Activated effector memory CD4-positive, alpha-beta T cell treated with Interleukin-2 at 50 U/mL for 16 hours (primary cell): ENCODE measurements around the gene GNB1L.

Experiments used
- DNase-seq: peaks from one replicate; pipeline ENCODE4 v3.0.0-alpha.2; 2020

GNB1L gene

DNA sequence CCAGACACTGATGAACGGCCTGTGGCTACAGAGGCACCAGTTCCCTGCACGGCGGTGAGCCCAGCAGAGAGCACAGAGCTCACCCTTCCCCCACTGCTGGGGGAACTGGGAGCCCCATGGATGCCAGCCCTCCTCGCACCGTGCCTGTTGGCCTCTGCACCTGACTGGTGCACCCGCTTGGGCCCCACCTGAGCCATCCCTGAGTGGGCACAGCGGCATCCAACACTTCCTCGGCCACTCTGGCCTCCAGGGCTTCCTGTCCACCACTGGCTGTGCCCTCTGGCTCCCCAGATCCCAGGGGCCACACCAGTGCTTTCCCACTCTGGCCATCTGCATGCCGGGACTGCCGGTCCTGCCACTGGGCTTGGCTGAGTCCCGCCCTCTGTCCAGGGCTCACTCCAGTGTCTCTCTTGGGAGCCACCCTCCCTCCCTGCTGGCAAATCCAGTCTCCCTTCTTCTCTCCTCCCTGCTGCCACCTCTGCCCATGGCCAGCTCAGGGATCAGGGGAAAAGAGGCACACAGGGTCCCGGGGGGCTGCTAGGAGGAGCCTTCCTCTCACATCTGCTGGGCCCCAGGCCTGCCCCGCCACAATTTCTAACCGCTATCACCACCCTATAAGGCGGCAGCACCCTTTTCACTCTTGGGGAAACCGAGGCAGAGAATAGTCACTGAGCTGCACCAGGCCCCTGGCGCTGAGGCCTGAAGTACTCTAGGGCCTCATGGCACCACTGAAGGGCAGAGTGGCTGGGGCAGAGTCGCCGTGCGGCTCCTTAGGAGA is 33.0 kb downstream of the GNB1L start:
- DNase-seq: no peak

DNA sequence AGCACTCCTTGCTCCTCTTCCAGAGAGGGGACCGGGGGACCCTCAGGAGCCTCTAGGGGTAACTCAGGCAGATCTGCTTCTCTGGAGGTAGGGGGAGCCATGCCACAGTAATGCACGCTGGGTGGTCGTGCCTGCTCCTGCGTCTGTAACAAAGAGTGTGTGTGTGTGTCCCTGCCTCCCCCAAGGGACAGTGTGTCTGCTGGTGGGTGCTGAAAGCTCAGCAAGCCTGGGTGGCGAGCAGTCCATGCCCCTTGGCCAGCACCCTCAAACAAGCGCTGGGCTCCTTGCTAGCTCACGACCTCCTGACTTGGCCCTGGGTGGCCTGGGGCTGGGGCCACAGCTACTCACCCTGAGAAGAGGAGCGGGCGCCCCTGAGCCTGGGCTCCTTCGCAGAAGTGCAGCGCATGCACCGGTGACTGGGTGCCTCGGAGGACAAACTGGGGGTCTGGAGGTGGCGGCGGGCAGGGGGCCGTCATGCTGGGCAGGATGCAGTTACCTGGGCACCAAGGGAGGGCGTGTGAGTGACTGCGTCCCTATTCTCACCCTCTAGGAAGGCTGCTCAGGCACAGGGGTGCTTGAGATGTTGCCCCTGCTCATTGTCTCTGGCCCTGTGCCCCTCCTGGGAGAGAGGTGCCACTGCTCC is 33.7 kb downstream of the GNB1L start:
- no peak for DNase-seq

DNA sequence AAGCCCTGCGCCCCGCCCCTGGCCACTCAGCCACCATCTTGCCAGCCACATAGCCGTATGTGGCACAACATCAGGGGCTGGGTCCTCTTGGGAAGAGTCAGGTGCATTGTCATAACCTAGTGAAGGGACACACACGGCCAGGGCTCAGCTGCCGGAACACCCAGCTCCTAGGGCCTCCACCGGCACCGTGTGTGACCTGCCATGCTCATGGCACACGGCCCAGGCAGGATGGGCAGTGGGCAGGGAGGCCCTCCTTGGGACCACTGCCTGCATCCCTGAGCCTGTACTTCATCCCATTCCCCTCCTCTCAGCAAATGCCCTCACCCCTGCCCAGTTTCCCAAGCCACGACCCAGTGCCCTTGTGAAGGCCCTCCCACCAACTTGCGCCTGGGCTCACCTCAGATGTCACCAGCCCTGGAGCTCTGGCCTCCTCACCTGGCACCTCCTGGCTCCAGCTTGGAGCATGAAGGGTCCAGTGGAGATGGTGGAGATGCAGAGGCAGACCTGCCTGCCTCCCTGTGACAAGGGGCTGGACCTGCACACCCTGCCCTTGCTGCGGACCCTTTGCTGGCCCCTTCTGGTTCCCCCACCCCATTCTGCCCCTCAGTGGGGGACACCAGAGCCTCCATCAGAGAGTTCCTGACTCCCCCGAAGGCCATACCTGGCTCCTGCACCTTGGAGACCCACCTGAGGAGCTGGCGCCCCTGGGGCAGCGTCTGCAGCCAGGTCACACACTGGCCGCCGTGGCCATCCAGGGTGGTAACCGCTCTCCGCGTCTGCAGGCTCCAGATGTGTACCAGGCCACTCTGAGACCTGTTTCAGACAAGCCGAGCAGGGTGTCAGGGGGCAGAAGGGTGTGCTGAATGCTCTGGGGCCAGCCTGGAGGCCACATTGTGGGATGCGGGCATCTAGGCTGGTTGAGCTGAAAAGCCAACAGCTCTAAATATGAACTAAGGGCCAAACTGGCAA is 34.5 kb downstream of the GNB1L start:
- no peak for DNase-seq

DNA sequence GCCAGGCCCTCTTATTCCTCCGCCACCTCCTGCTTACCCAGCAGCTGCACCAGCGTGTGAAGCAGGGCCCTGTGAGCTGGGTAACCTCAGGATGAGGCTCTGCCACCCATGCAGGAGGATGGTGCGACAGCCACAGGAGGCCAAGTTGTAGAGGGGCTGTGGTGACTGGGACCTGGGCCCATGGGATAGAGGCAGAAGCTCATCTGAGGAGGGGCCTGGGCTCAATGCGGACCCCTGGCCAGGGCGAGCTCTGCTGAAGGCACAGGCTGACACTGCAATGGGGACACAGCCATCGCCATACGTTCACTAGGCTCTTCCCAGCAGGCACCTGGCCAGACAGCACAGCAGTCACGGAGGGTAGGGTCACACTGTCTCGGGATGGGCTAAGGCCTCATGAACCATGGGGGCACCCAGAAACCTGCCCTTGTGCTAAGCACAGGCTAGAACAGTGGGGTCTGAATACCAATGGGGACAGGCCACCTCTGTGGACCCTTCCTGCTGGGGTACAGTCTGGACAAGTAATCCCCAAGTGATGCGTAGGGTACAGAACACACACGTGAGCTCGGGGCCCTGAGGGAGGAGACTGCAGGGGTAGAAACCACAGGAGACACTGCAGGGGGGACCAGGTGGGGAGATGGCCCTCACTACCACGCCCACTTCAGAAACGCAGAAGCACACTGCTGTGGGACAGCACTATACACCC is 35.3 kb downstream of the GNB1L start:
- DNase-seq: no peak

DNA sequence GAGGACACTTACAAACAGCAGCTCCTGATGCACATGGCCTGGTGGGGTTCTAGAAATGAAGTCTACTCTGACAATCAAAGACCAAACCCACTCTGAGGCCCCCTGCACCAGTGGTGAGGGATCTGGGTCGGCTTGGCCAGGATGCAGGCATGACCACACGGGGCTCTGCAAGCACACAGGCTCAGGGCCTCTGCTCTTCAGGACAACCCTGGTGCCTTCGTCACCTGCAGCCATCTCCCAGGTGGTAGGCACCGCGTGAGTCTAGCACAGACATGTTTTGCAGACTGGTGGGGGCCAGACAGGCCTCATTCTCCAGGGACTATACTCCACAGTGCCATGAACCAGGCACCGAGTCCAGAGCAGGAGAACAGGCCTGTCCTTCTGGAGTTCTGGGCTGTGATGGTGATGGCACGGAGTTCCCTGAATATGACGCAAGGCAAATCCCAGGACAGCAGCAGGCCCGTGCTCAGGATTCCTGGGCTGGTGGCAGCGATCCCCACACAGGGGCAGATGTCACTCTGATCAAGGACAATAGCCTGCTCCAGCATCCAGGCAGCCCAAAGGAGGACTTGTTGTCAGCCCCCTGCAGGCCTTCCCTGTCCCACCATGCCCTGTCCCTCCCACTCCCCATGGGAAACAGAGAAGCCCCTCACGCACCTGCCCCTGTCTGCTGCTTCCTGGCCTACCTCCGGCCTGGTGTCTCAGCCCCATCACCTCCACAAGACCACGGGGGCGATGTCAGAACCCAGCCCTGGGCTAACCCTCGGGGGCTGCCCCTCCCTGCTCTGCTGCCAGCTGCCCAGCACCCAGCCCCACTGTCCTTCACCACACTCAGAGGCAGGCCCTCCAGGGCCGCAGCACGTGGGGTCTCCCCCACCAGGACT is 36.1 kb downstream of the GNB1L start:
- no peak for DNase-seq

DNA sequence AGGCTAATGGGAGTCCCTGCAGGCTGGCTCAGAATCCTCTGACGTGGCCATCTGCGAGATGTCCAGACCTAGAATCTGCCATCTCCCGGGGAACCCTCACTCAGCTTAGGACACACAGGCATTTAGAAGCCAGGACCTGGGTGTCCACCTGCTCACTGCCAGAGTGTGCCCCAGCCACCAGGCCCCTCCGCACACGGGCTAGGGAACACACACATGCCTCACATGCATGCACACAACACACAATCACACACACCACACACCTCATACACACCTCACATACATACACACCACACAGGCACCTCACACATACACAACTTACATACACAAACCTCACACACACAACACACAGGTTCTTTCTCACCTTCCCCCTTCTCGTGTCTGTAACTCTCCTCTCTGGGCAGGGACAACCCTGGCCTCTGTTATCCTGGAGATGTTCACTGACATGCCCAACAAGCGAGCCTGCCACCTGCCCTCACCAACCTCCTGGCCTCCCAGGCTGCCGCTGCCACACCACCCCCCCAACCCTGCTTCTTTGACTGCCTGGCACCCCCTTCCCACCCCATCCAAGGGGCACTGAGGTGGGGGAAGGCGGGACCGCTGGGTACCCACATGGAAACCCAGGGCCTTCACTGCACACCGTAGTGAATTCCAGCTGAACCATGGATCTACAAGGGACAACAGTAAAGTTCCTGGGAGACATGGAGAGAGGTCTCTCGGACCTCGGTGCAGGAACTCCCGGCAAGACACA is 38.1 kb downstream of the GNB1L start:
- no peak for DNase-seq

DNA sequence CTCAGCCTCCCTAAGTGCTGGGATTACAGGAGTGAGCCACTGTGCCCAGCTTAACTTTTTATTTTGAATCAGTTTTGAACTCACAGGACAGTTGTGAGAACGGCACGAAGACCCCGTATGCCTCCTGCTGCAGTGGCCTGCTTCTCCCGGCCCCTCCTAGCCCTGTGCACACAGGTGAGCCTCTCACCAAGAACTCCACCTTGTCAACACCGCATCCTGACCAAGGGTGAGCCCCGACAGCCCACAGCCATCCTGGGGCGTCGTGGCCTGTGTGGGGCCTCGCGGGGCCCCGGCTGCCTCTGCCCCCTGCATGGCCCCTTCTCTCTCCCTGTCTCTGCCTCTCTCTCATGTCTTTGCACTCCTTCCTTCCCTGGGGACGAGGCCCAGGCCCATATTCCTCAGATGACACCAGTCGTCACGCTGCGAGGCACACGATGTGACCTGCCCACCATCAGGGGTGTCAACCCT is 38.8 kb downstream of the GNB1L start:
- no peak for DNase-seq

DNA sequence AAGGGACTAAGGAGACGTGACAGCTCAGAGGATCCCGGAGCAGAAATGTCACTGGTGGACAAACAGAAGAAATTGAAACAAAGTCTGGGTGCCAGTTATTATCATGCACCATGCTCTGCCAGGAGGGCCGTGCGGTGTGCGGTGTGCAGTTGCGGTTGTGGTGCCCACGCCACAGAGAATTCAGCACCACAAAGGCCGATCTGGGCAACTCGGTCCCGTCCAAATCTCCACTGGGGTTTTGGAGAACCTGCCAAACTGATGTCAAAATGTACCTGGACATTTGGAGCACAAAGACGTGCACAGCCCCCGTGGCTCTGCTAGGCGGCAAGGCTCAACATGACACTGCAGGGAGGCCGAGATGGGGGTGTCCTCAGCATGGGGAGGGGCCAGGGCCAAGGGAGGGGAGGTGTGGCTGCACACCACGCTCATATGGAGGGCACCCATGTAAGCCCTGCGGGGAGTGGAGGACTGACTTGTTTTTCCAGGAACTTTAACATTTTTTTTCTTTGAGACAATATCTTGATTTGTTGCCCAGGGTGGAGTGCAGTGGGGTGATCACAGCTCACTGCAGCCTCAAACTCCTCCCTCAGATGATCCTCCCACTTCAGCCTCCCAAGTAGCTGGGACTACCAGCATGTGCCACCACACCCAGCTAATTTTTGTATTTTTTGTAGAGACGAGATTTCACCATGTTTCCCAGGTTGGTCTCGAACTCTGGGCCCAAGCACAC is 39.4 kb downstream of the GNB1L start:
- no peak for DNase-seq

DNA sequence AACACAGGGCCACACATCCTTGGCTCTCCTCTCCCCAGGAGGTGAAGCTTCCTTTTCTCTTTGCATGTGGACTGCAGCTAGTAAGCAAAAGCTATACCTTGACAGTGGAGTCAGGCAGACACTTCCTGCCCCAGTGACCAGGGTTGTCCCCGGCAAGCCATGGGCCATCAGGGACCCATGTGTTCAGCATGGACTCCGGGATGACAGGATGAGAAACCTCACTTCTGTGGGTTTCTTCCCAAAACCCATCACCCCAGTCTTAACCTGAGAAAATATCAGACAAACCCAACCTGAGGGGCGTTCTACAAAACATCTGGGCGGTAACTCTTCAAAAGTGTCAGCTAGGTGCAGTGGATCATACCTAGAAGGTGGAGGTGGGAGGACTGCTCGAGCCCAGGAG is 40.2 kb downstream of the GNB1L start:
- DNase-seq: no peak

DNA sequence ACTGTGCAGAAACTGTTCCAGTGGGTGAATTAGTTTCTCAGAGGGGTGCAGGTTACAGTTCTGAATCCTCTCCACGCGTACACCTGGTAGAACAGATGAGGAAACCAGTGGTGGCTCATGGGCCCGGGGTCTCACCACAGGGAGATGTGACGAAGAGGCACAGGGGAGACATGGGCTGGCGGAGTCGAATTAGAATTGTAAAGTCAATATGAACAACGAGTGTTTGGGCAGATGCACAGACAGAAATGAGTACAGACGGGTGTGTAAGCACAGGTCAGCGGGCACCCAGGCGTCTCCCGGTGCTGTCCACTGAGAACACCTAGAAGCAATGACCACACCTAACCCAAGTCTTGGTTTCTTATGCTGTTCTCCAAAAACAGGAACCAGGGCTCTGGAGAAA is 41.8 kb downstream of the GNB1L start:
- DNase-seq: no peak

DNA sequence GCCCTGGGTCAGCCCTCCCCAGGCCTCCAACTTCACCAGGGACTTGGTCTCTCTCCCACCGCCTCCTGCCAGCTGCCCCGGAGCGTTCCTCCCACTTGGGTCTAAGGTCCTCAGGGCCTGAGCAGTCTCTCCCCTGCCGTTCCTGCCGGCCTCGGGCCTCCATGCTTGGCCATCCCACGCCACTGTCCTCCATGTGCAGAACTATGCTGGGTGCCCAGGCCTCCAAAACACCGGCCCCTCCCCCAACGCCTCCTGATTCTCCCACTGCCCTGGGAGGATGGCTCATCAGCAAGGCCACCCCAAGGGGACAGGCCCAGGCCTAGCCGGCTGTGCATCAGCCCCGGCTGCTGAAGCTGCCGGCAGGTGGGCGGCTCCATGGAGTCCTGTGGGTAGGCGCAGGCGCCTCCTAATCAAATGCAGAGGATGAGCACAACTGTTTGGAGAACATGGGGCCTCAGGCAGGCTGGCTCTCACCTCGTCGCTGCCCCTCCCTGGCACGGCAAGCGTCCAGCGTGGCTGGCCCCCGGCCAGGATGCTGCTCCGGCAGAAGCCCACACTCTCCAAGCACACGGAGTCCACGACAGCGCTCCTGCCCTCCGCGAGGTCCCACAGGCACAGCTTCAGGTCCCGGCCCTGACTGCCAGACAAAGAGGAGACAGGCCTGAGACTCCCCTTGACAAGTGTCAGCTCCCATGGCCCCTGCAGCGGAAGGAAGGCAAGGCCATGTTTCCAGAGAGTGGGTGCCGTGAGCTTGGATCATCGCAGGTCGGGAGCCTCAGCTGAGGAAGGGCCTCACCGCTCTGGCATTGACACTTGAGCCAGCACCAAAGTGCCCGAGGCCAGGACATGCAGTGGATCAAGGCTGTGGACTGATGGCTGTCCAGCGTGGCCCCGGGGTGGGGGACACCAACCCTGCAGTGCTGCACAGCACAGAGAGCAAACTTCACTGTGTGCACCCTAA is 42.6 kb downstream of the GNB1L start:
- no peak for DNase-seq

DNA sequence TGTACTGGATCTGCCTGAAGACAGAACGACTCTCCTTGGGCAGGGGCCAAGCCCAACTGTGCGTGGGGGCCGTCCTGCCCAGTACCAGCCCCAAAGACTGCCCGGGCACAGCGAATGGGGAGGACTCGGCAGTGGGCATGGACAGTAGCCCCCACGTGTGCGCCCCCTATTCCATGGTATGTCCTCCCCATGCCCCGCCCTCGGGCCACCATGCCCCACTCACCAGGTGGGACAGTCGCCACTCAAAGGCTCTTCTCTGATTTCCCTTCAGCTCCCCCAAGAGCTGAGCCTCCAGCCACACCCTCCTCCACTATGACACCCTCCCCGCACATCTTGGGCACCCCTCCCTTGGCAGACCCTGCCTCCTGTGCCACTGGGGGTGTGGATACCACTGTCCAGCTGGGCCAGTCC is 43.5 kb downstream of the GNB1L start:
- no peak for DNase-seq

DNA sequence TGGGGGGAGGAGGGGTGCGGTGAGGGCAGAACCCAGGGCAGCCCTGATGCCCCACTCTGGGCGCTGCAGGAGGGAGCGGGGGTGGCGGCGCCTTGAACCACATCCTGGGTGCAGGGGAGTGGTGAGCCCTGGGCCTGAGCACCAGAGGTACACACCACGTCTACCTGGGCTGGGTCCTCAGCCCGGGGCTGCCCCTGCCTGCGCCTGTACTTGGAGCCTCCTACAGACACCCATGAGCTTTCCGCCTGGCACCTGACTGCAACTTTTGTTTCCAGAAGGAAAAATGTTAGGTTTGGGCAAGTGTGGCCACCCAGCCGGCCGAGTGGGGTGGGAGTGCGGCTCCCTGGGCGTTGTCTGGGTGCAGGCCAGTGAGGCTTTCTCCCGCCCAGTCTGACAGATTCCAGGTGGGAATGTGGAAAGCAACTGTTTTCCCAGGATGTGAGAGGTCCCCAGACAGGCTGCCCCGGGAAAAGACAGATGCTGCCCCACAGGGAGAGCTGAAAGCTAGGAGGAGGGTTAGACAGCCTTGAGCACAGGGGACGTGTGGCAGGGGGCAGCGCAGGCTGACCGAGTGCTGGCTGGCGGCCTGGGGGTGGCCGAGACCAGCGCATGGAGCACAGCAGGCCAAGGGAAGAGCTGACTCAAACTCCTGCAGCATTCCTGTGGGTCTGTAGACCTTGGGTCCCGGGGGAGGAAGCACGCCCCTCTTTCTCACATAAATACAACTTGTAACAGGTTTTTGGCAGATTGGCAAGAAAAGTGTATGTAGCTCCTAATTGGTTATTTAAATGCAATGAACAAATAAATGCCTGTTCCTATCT is 44.1 kb downstream of the GNB1L start:
- DNase-seq: no peak

DNA sequence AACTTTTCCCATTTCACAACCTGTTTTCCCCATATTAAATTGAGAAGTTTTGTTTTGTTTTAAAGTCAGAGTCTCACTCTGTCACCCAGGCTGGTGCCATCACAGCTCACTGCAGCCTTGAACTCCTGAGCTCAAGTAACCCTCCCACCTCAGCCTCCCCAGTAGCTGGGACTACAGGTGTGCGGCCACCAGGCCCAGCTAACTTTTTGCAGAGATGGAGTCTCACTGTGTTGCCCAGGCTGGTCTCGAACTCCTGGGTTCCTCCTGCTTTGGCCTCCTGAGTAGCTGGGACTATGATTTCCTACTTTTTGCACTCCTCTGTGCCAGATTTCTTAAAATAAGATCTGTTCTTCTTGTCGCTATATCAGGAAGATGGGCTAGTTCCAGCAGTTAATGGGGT is 44.9 kb downstream of the GNB1L start:
- no peak for DNase-seq

DNA sequence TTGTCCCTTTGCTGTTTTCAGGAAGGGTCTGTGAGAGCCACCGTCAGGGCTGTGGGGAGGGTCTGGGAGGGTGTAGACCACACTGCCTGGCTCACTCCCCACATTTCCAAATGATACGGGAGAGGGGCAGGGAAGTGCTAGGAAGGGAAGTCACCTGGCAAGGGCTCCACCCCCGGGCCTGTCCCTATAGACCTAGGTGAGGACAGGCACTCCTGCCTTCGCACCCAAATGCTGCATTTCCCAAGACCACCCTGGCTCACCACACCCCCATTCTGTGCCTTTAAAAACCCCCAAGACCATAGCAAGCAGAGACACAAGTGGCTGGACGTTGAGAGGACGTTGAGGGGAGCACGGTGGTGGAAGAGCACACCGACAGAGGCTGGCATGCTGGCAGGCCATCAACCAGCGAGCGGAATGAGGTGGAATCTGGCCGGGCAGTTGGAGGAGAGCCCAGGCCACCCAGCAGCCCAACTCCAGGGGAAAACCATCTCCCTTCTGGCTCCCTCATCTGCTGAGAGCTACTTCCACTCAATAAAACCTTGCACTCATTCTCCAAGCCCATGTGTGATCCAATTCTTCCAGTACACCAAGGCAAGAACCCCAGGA is 45.7 kb downstream of the GNB1L start:
- DNase-seq: no peak

DNA sequence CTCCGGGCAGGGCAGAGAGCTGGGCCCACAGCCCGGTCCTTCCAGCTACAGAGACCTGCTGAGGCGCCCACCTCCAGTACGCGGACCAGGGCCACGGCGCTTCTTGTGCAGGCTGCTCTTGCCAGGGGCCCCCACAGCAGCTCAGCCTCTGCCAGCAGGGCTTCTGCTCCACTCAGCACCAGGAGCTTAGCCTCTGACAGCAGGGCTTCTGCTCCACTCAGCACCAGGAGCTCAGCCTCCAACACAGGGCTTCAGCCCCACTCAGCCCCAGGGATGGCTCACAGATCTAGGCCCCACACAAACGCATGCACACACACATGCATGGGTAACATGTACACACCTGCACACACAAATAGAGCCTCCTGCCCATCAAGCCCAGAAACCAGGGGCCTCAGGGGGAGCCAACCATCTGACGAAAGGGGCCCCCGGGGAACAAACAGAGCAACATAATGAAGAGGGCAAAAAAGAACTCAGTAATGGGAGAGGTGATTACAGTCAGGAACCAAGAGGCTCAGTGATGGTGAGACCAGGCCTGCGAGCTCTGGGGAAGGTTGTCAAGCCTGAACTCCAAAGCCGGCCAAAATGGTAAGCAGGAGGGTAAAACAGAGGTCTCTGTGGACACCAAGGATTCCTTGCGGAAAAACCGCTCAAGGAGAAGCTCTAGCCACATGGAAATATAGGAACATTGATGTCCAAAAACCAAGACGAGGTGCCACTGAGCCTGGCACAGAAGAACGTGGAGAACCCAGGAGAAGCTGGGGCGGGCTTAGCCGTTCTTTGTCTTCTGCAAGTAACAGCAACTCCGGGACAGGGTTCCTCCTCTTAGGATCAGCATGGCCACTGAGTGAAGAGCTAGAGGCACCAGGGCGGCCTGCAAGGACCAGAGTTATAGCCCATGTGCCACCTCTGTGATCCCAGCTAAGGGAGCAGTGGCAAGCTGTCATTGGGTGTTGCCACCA is 46.5 kb downstream of the GNB1L start:
- DNase-seq: no peak
